ENCODE data around the gene EFNA4.

The EFNA4 gene

GRCh38 chr1:155070721-155071569, 7.4 kb downstream of the EFNA4 start:
- in situ Hi-C loops (cut with MboI; ENCODE audit: low sequenced_read_pairs), result loop anchor here (25.0 kb wide), 1 partner anchor 509 kb away; the partner anchor contains the start of genes CHRNB2 and UBE2Q1

DNA sequence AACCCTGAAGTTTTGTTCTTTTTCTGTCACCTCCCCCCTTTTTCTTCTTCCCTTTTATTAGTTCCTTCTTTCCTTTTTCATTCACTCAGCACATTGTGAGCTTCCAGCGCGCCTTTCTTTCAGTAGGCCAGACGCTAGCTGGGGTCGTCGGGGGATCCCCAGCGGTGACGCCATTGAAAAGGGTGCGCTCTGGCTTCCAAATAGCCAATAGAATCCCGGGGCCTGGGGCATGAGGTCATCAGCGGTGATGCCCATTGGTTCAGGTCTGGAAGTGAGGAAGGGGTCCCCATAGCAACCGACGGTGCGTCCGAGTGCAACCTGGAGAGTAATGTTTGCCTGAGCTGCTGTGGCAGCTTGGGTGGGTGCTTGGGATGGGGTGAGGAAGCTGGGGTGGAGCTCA, 8.2 kb downstream of the EFNA4 start:
- in situ Hi-C loops (cut with MboI; ENCODE audit: low sequenced_read_pairs), result loop anchor here (25.0 kb wide), 1 partner anchor 509 kb away; the partner anchor contains the start of genes CHRNB2 and UBE2Q1

- in situ Hi-C loops (cut with MboI; ENCODE audit: low sequenced_read_pairs), result loop anchor here (25.0 kb wide), 1 partner anchor 510 kb away; the partner anchor contains the start of genes CHRNB2 and UBE2Q1
Measured at GRCh38 chr1:155072531-155073289, 9.2 kb downstream of the EFNA4 start.

DNA sequence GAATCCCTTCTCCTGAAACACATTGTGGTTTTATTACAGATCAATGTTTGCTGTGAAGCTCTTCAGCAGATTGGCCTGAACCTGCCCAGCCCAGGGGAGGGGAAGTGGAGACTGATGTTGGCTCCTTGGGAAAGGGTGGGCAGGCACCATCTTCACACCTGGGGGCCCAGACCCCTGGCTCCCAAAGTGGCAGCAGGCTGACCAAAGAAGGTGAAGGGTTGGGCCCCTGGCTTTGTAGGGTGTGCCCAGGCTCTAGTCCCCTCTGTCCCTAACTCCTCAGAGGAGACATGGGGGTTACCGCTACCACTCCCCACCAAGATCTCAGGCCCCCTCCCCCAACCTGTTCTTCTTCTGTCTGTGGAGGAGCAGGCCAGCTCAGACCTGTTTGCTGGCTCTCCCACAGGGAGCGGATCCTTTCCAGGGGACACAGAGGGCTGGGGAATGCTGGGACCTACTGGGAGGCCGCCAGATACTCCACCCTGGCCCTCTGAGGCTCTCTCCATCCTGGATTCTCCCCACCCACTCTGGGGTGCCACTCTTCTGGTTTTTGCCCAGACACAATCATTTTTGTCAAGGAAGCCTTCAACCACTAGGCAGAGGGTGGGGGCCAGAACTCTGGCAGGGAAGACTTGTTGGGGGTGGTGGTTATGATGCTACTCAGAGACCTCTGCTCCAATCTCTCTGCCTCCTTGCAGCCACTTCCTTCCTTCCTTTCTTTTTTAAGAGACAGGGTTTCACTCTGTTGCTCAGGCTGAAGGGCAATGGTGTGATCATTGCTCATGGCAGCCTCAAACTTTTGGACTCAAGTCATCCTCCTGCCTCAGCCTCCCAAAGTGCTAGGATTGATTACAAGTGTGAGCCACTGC, 10.1 kb downstream of the EFNA4 start:
- in situ Hi-C loops (cut with MboI; ENCODE audit: low sequenced_read_pairs), result loop anchor here (25.0 kb wide), 1 partner anchor 511 kb away; the partner anchor contains the start of genes CHRNB2 and UBE2Q1

DNA sequence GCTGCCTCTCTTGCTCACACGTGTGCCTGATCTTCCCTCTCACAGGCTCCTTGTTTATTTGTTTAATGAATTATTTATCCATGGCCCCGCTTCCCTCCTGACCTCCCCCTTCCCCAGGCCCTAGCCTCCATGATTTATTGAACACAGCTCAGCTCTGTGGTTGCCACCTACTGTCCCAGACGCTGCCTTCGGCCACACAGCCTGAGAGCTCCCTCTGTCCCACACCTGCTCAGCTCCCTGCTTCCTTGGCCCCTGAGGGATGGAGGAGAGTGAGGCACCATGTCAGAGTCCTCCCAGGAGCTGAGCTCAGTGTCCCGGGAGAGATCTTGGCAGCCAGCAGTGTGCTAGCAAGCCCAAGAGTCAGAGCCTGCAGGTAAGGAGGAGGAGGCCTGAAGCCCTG, 12.0 kb downstream of the EFNA4 start:
- in situ Hi-C loops (cut with MboI; ENCODE audit: low sequenced_read_pairs), result no loop called here

GRCh38 chr1:155076371-155076770, 12.8 kb downstream of the EFNA4 start:
- in situ Hi-C loops (cut with MboI; ENCODE audit: low sequenced_read_pairs), result no loop called here

GRCh38 chr1:155077346-155077745, 13.8 kb downstream of the EFNA4 start:
- in situ Hi-C loops (cut with MboI; ENCODE audit: low sequenced_read_pairs), result no loop called here

- in situ Hi-C loops (cut with MboI; ENCODE audit: low sequenced_read_pairs), result no loop called here
Measured at GRCh38 chr1:155077758-155078445, 14.4 kb downstream of the EFNA4 start.

- in situ Hi-C loops (cut with MboI; ENCODE audit: low sequenced_read_pairs), result no loop called here
Measured at GRCh38 chr1:155078469-155079209, 15.1 kb downstream of the EFNA4 start, which contains the start of gene EFNA3. EFNA3 (plus strand) TSS chr1:155078837; CDS start chr1:155078942, 105 bp downstream.

DNA sequence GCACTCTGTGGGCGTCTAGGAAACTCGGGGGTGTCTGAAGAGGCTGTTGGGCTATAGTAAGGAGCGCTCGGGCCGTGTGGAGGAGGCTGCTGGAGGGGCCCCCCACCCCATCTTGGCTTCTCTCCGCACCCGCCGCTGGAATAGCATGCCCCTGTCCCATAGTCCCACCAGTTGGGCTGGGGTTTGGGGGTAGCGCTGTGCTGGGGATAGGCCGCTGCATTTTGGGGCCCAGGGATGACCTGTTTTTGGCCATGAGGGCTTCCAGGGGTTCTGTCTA, 15.6 kb downstream of the EFNA4 start:
- in situ Hi-C loops (cut with MboI; ENCODE audit: low sequenced_read_pairs), result no loop called here

DNA sequence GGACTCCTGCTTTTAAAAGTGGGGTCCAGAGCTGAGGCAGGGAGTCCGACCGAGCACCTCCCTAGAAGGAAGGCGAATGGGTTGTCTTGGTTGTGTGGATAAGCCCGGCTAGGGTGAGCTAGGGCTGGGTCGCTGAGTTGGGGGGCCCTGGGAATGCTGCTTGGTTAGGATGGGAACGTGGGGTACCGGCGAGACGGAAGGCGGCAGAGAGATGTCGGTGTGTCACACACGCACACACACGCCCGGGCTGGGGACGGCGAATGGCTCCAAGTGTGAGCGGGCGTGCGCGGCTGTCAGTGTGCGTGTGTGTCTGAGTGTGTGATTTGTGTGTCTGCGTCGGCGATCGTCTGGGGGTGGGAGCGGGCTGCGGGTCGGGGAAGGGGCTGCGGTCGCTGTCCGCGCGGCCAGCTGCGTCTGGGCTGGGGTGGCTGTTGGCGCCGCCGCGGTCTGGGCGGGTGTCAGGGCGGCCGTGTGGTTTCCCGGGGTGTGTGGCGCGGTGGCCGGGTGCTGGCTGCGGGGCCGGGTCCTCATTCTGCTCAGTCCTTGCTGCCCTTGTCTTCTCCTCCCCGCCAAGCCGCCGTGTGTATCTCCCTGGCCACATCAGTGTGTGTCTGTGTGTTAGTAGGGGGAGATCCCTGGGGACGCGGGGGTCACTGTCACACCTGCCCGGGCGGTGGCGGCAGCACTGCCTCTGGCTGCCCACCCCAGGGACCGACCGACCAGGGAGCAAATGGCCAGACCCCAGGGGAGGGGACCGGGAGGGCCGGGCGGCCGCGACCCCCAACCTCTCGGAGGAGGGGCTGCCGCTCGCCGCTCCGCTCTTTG, 16.2 kb downstream of the EFNA4 start:
- in situ Hi-C loops (cut with MboI; ENCODE audit: low sequenced_read_pairs), result no loop called here

DNA sequence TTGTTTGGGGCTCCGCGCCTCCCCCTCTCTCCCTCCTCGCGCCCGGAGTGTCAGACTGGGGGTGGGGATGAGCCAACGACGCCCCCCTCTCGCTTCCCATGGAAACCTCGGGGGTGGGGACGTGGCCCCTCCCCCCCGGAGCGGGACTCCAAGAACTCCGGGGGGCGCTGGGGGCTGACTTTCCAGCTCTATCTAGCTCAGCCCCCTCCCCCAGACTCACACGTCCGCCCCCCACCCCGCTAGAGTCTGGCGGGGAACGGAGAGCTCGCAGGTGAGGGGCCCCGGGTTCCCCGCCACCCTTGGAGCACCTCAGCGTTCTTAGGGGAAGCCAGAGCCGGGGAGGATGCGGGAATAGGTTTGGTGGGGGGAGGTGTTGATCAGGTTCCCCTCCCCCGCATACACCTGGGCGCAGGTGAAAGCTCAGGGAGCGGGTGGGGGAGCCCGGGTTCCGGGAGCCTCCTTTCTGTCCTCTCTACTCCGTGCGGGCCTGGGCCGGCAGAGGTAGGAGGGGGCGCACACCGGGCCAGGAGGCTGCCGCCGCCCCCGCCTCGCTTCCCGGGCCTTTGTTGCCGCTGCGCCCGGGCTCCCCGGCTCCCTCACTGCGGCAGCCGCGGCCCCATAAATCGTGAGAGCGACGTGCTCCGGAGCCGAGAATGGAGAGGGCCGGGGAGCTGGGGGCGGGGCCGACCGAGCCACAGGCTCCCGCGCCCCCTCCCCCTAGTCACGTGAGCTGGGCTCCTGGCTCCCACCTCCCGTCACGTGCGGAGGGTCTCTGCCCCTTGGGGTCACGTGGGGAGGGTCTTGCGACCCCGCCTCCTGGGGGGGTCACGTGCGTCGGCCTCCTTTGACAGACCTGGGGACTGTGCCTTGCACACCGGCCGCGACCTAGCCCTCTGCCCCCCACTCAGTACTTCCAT, 17.0 kb downstream of the EFNA4 start:
- in situ Hi-C loops (cut with MboI; ENCODE audit: low sequenced_read_pairs), result no loop called here

GRCh38 chr1:155081472-155082300, 18.1 kb downstream of the EFNA4 start:
- in situ Hi-C loops (cut with MboI; ENCODE audit: low sequenced_read_pairs), result no loop called here

GRCh38 chr1:155082301-155083051, 18.9 kb downstream of the EFNA4 start:
- in situ Hi-C loops (cut with MboI; ENCODE audit: low sequenced_read_pairs), result no loop called here

DNA sequence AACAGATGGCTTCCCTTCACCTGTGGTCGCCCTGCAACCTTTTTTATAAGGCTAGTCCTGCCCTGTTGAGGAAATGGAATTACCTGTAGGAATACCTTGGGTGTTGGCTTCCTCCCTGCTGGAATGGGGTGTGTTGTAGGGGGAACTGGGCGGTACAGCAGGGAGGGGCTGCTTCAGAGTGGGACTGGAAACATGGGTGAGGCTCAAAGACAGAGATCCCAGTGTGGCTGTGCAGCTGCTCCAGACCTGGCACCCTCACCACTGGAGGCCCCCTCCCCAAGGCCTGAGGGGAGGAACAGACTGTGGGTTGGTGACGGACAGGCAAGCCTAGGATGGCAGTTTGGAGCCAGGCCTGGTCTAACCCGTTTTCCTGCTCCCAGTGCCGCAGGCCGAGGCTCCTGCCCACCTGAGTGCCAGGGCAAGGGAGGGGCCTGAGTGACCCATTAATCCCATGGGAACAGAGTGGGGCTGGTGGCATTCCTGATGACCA, 19.6 kb downstream of the EFNA4 start:
- in situ Hi-C loops (cut with MboI; ENCODE audit: low sequenced_read_pairs), result no loop called here

All from HL-60/S4 (cell line).